Urinary bladder (tissue), 4 donors: ENCODE data around the gene ANKS4B. TPM values are rescaled to one million over a fixed set of nuclear protein-coding genes. Genes with fewer than 3 reads are reported as not detected.
"Not testable (repeated sequence)": the region's sequence is repeated elsewhere in the genome, so short reads cannot be mapped to it uniquely, and the experiment has no call there.

Experiments
- DNase-seq: peaks from one replicate; pipeline ENCODE4 v3.0.0-alpha.2; 2015; ENCODE audit errors: extremely low spot score
- H3K27ac ChIP-seq: one replicate; pipeline ENCODE4 v1.5.1; 2013; ENCODE audit warnings: low read depth, mild to moderate bottlenecking, moderate library complexity
- H3K36me3 ChIP-seq: one replicate; pipeline ENCODE4 v1.6.1; 2013; ENCODE audit warnings: mild to moderate bottlenecking, moderate library complexity; ENCODE audit not compliant: insufficient read depth
- H3K4me1 ChIP-seq: one replicate; pipeline ENCODE4 v1.6.1; 2013; ENCODE audit warnings: mild to moderate bottlenecking, moderate library complexity; ENCODE audit not compliant: insufficient read depth
- H3K4me3 ChIP-seq: one replicate; pipeline ENCODE4 v1.5.1; 2013; ENCODE audit warnings: low read depth, low read length
- WGBS: extraction: QIAGEN DNeasy Blood & Tissue Kit; methylation state at CpG from one replicate; pipeline ENCODE4 v1.1.7; 2013; 5-methylcytosine and 5-hydroxymethylcytosine counted together
- polyA plus RNA-seq: library from polyadenylated mRNA; stranded (reverse); fragments of 200-250 nt; gene quantifications from one replicate; pipeline ENCODE4 v1.2.3, GENCODE V29; 2013
- total RNA-seq: library from RNA; depleted of rRNA; stranded (reverse); fragments of >200 nt; gene quantifications from one replicate; pipeline ENCODE4 v1.2.3, GENCODE V29; 2014
- donor health status: healthy with polysubstance abuse.
- donor health status: healthy.

ANKS4B gene, protein sequence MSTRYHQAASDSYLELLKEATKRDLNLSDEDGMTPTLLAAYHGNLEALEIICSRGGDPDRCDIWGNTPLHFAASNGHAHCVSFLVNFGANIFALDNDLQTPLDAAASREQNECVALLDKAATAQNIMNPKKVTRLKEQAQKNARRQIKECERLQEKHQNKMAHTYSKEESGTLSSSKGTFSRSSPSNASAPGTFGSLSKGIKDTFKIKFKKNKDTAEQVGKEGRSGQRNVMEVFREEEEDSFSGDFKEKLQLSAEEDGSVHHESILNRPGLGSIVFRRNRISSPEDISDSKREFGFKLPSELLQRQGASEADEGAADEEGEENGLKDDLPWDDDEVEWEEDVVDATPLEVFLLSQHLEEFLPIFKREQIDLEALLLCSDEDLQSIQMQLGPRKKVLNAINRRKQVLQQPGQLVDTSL
- total RNA-seq (0.05 TPM), polyA plus RNA-seq (0.01 TPM)

DNA sequence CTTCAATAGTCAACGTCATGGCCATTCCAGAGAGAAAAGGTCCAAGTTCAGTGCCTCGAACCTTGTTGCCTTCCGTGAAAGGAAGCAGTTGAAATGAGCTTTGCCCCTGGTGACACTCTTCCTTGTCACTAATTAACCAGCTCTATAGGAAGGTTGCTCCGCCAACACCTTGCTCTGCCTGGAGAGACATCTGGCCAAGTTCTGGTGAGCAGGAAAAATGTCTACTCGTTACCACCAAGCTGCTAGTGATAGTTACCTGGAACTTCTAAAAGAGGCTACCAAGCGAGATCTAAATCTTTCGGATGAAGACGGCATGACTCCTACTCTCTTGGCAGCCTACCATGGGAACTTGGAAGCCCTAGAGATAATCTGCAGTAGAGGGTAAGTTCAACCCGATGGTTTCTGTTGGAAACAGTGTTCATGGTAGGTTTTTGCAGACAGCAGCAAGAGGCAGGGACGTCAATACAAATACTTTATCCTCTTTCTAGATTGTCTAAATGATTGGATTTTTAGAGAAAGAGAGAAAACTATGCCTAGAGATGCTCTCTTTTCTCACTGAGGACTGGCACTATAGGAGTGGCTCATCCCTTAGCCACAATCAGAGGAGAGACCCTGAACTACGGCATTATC is at the start of gene ANKS4B:
Gene ANKS4B, plus strand, starts transcription at position 179 of the 630 bp plus-strand sequence. Its CDS starts 39 bp downstream, at position 218.
- no peak for DNase-seq
- whole genome bisulfite sequencing, result 89% methylated on average over 11 of the region's 11 CpGs

DNA sequence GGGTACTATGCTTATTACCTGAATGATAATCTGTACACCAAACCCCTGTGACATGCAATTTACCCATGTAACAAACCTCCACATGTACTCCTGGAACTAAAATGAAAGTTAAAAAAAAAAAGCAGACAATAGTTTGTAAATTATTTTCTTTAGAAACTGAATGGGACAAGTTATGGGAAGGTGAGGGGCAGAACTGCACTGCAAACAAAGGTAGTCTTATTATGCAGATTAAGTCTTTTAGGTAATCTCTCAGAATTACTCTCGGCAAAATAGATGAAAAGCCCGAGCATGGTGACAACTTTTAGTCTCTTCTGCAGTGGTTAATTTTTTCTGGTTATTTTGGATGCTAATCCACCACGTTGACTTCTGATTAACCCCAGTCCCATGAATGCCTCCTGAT is 49.5 kb upstream of the ANKS4B start:
- H3K36me3 ChIP-seq, result peaks cover 7% of the 10 kb centered on the region
- no peak overlapping the region for H3K4me3 ChIP-seq
- WGBS, result 87% methylated on average over 3 of the region's 3 CpGs
- DNase-seq, result no peak
- no peaks in the 10 kb centered on the region for H3K4me1 ChIP-seq
- H3K27ac ChIP-seq, result no peak overlapping the region

More for the DNA sequence above, at the start of gene ANKS4B:
- Histone ChIP-seq H3K4me1 (no peaks in the 10 kb centered on the region), H3K36me3 (no peaks in the 10 kb centered on the region), H3K27ac (no peak within 1 kb of the TSS), H3K4me3 (no peak within 1 kb of the TSS)

DNA sequence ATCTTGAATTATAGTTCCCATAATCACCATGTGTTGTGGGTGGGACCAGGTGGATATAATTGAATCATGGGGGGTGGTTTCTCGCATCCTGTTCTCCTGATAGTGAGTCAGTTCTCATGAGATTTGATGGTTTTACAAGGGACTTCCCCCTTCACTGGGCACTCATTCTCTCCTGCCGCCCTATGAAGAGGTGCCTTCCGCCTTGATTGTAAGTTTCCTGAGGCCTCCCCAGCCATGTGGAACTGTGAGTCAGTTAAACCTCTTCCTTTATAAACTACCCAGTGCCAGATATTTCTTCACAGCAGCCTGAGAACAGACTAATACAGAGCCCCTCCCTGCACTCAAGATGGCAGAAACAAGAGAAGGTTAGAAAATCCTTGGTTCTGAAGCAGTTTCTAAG is 48.7 kb upstream of the ANKS4B start:
- WGBS, result 82% methylated on average over 3 of the region's 3 CpGs
- DNase-seq, result no peak
- H3K4me3 ChIP-seq, result no peak overlapping the region
- H3K4me1 ChIP-seq, result no peaks in the 10 kb centered on the region
- no peak overlapping the region for H3K27ac ChIP-seq
- peaks cover 7% of the 10 kb centered on the region for H3K36me3 ChIP-seq

DNA sequence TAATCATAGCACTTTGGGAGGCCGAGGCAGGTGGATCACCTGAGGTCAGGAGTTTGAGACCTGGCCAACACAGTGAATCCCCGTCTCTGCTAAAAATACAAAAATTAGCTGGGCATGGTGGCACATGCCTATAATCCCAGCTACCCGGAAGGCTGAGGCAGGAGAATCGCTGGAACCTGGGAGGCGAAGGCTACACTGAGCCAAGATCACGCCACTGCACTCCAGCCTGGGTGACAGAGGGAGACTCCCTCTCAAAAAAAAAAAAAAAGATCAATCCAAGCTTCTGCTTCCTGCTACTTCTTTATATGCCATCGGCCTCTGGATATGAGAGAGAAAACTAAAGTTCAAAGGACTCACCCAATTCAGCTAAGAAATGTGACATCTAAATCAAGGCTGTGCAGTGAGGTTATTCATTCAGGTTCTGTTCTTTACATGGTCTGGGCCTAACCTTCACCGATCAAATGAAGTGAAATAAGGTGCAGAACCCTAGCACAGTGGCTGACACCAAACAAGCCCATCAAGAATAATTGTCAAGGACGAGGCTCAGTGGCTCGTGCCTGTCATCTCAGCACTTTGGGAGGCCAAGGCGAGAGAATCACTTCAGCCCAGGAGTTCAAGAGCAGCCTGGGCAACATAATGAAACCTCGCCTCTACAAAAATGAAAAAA is 47.7 kb upstream of the ANKS4B start:
- DNase-seq, result no peak
- Histone ChIP-seq H3K27ac (no peak overlapping the region), H3K4me1 (no peaks in the 10 kb centered on the region), H3K36me3 (peaks cover 4% of the 10 kb centered on the region), H3K4me3 (no peak overlapping the region)
- 85% methylated on average over 12 of the region's 12 CpGs for WGBS

DNA sequence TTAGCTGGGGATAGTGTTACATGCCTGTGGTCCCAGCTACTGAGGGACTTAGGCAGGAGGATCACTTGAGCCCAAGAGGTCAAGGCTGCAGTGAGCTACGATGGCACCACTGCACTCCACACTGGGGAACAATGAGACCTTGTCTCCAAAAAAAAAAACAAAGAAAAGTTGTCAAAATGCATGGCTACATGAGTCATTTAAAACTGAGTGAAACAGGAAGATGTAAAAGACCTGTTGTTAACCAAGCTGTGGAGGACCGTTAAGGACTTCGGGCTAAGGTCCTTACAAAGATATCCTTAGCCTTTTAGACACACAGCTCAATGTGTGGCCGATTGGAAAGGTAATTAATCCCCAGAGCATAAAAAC is 47.2 kb upstream of the ANKS4B start:
- H3K4me3 ChIP-seq, result no peak overlapping the region
- 71% methylated on average over 4 of the region's 4 CpGs for WGBS
- no peak for DNase-seq
- H3K4me1 ChIP-seq, result no peaks in the 10 kb centered on the region
- H3K27ac ChIP-seq, result no peak overlapping the region
- H3K36me3 ChIP-seq, result peaks cover 4% of the 10 kb centered on the region

DNA sequence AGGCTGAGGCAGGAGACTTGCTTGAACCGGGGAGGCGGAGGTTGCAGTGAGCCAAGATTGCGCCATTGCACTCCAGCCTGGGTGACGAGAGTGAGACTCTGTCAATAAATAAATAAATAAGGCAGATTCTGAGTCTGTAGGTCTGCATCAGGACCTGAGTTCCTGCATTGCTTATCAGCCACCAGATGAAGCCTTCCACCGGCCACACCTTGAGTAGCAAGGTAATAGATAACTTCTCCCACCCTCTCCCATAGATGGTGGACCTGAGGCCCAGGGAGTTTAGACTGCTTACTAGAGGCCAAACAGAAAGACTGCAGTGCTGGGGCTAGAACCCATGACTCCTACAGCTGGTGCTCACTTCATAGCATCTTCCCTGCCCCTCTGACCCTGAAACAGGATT is 44.2 kb upstream of the ANKS4B start:
- Histone ChIP-seq H3K36me3 (no peaks in the 10 kb centered on the region), H3K4me1 (no peaks in the 10 kb centered on the region), H3K27ac (no peak overlapping the region), H3K4me3 (no peak overlapping the region)
- 82% methylated on average over 5 of the region's 5 CpGs for WGBS
- DNase-seq, result no peak

DNA sequence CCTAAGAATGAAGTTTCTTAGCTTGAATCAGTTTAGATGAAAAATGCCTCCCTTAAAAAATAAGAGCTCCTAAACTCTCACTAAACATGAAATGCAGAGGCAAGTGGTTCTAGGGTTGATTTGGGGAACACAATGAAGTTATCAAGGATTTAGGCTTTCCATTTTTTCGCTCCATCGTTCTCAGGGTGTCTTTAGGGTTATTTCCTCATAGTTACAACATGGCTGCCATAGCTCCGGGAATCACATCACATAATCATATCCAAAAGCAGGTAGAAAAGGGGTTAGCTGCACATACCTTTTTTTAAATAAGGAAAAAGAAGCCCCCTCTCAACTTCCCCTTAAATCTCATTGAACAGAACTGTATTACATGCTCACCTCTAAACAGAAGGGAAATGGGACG is 43.5 kb upstream of the ANKS4B start:
- Histone ChIP-seq H3K4me1 (no peaks in the 10 kb centered on the region), H3K4me3 (no peak overlapping the region), H3K36me3 (no peaks in the 10 kb centered on the region), H3K27ac (no peak overlapping the region)
- 92% methylated on average over 4 of the region's 4 CpGs for WGBS
- DNase-seq, result no peak

DNA sequence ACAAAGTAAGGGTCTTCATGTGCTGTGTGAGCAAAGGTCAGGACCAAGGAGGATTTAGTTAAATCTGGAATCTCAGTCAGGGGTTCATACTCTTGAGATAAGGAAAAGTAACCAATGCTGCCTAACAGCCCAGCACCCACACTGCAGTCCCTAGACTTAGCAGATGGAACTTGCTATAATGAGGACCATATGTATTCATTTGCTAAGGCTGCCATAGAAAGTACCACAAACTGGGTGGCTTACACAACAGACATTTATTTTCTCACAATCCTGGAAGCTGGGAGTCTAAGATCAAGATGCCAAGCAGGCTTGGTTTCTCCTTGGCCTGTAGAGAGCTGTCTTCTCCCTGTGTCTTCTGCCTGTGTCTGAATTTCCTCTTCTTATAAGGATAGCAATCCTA is 42.9 kb upstream of the ANKS4B start:
- no peak for DNase-seq

DNA sequence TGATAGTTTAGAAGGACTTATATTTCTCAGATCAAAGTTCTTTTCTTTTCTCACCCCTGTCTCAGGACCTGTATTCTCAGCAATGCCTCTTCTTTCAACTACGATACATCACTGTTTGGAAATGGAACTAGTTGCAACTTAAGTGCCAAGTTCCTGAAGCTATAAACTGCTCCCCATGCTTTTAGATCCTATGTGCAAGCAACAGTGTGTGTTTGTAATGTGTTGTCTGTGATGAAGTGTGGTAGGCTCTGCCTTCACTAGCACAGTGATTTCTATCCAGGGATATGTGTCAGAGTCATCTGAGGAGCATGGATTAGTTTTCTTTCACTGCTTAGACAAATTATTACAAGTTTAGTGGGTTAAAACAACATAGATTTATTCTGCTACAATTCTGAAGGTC is 40.5 kb upstream of the ANKS4B start:
- H3K27ac ChIP-seq, result no peak overlapping the region
- WGBS, result 60% methylated on average over 1 of the region's 1 CpG
- no peak for DNase-seq

More for the DNA sequence above, 42.9 kb upstream of the ANKS4B start:
- Histone ChIP-seq H3K27ac (no peak overlapping the region), H3K36me3 (no peaks in the 10 kb centered on the region), H3K4me3 (no peak overlapping the region), H3K4me1 (no peaks in the 10 kb centered on the region)

DNA sequence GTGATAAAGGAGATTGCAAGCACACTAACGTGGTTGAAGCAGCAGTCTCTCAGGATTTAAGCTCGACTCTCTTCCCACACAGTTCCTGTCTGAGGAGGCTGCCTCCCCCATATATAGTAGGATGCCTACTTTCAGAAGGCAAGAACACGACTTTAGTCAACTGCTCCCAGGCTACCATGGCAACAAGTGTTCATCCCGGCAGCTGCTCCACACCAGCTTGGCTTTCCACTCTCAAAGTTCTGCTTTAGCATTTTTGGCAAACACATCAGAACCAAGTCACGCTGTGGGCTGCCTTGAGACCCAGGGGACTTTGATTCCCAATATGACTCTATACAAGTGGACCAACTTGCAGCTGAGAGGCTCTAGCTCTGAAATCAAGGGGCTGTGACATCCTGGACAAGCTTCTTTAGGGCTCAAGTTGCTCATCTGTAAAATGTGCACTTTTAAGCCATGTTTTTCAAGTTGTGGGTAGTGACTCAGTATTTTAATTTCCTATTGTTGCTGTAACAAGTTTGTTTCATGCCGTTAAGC is 38.7 kb upstream of the ANKS4B start:
- Histone ChIP-seq H3K4me3 (no peak overlapping the region), H3K36me3 (no peaks in the 10 kb centered on the region), H3K4me1 (no peaks in the 10 kb centered on the region), H3K27ac (no peak overlapping the region)
- WGBS, result 37% methylated on average over 6 of the region's 6 CpGs
- DNase-seq, result no peak

More for the DNA sequence above, 40.5 kb upstream of the ANKS4B start:
- no peak overlapping the region for H3K4me3 ChIP-seq
- H3K36me3 ChIP-seq, result no peaks in the 10 kb centered on the region
- H3K4me1 ChIP-seq, result no peaks in the 10 kb centered on the region

DNA sequence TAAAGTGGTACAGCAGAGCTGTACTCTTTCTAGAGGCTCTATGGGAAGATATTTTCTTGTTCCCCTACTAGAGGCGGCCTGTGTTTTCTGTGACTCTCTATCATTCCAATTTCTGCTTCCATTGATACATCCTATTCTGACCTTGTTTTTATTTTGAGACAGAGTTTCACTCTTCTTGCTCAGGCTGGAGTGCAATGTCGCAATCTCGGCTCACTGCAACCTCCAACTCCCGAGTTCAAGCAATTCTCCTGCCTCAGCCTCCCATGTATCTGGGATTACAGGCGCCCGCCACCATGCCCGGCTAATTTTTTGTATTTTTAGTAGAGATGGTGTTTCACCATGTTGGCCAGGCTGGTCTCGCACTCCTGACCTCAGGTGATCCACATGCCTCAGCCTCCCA is 38.2 kb upstream of the ANKS4B start:
- H3K27ac ChIP-seq, H3K4me1 ChIP-seq, H3K36me3 ChIP-seq, H3K4me3 ChIP-seq, DNase-seq: not testable (repeated sequence)
- WGBS, result 95% methylated on average over 8 of the region's 8 CpGs

DNA sequence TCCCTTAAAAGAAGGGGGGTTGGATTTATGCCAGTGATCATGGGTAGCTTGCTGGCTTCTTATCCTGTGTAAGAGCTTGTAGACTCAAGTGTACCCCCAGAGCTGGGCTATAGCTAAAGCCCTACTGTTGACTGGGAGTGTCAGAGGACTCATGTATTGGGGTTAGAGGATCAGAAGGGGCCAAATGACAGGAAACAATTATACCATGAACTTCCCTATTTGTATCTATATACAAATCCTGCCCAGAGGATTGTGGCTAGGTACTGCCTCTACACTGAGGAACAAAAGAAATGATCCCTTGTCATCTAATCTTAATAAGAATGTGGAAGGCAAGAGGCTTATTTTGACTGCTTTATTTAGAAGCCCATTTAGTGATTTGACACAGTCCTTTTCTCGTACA is 36.4 kb upstream of the ANKS4B start:
- no peak overlapping the region for H3K4me3 ChIP-seq
- no peak overlapping the region for H3K27ac ChIP-seq
- H3K4me1 ChIP-seq, result no peaks in the 10 kb centered on the region
- 86% methylated on average over 1 of the region's 1 CpG for WGBS
- H3K36me3 ChIP-seq, result no peaks in the 10 kb centered on the region
- no peak for DNase-seq

DNA sequence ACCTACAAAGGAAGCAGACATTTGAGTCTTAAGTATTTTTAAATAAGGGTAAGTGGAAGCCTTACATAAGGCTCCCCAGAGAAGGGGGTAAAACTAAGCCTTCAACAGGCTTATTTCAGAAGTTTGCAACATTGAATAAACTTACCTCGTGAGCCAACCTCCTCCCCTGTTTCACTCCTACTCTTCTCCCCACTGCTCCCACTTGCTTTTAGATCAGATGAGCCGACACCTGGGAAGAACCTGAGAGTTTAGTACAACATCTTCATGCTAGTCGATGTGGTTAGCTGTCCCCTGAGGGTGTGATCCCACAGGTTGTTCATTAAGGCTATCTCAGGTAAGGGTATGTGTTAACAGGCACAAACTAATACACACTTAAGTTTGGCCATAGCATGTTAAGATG is 35.9 kb upstream of the ANKS4B start:
- Histone ChIP-seq H3K4me3 (no peak overlapping the region), H3K27ac (no peak overlapping the region), H3K4me1 (no peaks in the 10 kb centered on the region), H3K36me3 (no peaks in the 10 kb centered on the region)
- DNase-seq, result no peak
- 85% methylated on average over 3 of the region's 3 CpGs for WGBS
